ENCODE data around the gene HES3. TPM values are rescaled to one million over a fixed set of nuclear protein-coding genes. Genes with fewer than 3 reads are reported as not detected.

HES3 gene
- total RNA-seq, 1 experiment from 2014 or later, result not detected

- peak; percentile 93 for DNase-seq (ENCODE audit: low read depth, low spot score)
- RAD21 ChIA-PET (ENCODE audit: low non-redundant PET in 1 of 2, low total read pairs in 2 of 2, uncharacterized antibody in 2 of 2, unreplicated experiment in 2 of 2), result no interaction called here
- H3K4me2 ChIP-seq (ENCODE audit: low read length), result peak overlapping the region; percentile 80
- intact Hi-C loops (cut with micrococcal nuclease), result no loop called here
- no peaks in the 10 kb centered on the region for H3K9me2 ChIP-seq (ENCODE audit: insufficient read depth)
- peak overlapping the region; percentile 12 to 34; a peak in 2 of 4 replicates for H3K4me3 ChIP-seq (replicated peaks in 1 of 2; ENCODE audit: low read depth in 1 of 2, low read length in 2 of 2)
- no peaks in the 10 kb centered on the region; the same call in 1 of the 2 replicates for H4K20me1 ChIP-seq (ENCODE audit: insufficient read depth)
- H3K27me3 ChIP-seq (ENCODE audit: insufficient read depth, low read length), result no peaks in the 10 kb centered on the region
- CTCF ChIA-PET, result interaction anchor here (0.8 to 6.5 kb wide), 2 partner anchors 15 to 18 kb away, joined by 3 to 44 read pairs; partner anchors contain the start of gene RNF207
- peak; percentile 87 for ATAC-seq
- peak overlapping the region; percentile 89 for H3K27ac ChIP-seq (ENCODE audit: low read depth, low read length)
- POLR2A ChIA-PET, result interaction anchor here (0.6 to 1.6 kb wide), 5 partner anchors 11 to 20 kb away, joined by 3 to 11 read pairs (median 4); partner anchors contain the start of gene RNF207
- no peak overlapping the region for H2AFZ ChIP-seq (ENCODE audit: low read depth, low read length, poor library complexity, severe bottlenecking)
- H3K36me3 ChIP-seq (ENCODE audit: control insufficient read depth in 1 of 2, insufficient read depth in 2 of 2, low read length in 2 of 2), result peaks cover 4 to 40% of the 10 kb centered on the region in 2 experiments; a peak in 2 of 4 replicates
- H3K9me3 ChIP-seq (ENCODE audit: control insufficient read depth in 1 of 2, insufficient read depth in 1 of 2, low read depth in 1 of 2, low read length in 2 of 2), result no peaks in the 10 kb centered on the region
- peaks cover 28% of the 10 kb centered on the region; the same call in 1 of the 2 replicates for H3K79me2 ChIP-seq (ENCODE audit: insufficient read depth, low read length)
- peak overlapping the region; percentile 67 for H3K9ac ChIP-seq (ENCODE audit: low read length)
- peaks cover 66 to 74% of the 10 kb centered on the region in 2 experiments for H3K4me1 ChIP-seq (ENCODE audit: control insufficient read depth in 1 of 2, insufficient read depth in 2 of 2, low read length in 2 of 2)
- BruUV-seq (replicated peaks), result no TSS peak
- TF ChIP-seq REST (IDR thresholded peaks at IDR 0.05; ENCODE audit: low read depth), result no peak
- TF ChIP-seq RAD21 (IDR thresholded peaks at IDR 0.05; ENCODE audit: low read depth), result peak; percentile 46; the same call in 1 of the 2 replicates
- peak; percentile 88 for TF ChIP-seq POLR2AphosphoS5 (IDR thresholded peaks at IDR 0.05; ENCODE audit: low read depth, low read length)
- TF ChIP-seq SIN3A (IDR thresholded peaks at IDR 0.05; ENCODE audit: low read depth), result peak; percentile 98
- no peak for TF ChIP-seq ELF1 (IDR thresholded peaks at IDR 0.05; ENCODE audit: borderline replicate concordance, low read depth)
- TF ChIP-seq JUND (IDR thresholded peaks at IDR 0.05), result peak; percentile 97
- TF ChIP-seq ZBTB33 (IDR thresholded peaks at IDR 0.05; ENCODE audit: extremely low read depth, insufficient replicate concordance, low read length), result peak; percentile 62
- TF ChIP-seq CEBPB (IDR thresholded peaks at IDR 0.05; ENCODE audit: low read depth), result peak; percentile 83
- TF ChIP-seq YY1 (IDR thresholded peaks at IDR 0.05; ENCODE audit: extremely low read depth, insufficient replicate concordance, low read depth, low read length), result peak; percentile 70
- TF ChIP-seq ZNF274 (IDR thresholded peaks at IDR 0.05; ENCODE audit: low read depth, low read length), result no peak
- peak; percentile 99 for TF ChIP-seq CBX3 (IDR thresholded peaks at IDR 0.05; ENCODE audit: low read depth)
- peak; percentile 95 for TF ChIP-seq MAX (IDR thresholded peaks at IDR 0.05)
- 0 out of 2 replicates have a peak, but pooled peaks have one; percentile 18 for TF ChIP-seq SRF (IDR thresholded peaks at IDR 0.05; ENCODE audit: low read depth)
- TF ChIP-seq EZH2phosphoT487 (IDR thresholded peaks at IDR 0.05; ENCODE audit: borderline replicate concordance), result no peak
- TF ChIP-seq SP1 (IDR thresholded peaks at IDR 0.05; ENCODE audit: low read depth), result peak; percentile 100
- no peak for TF ChIP-seq ZFX (IDR thresholded peaks at IDR 0.05)
- no peak for TF ChIP-seq ATF3 (IDR thresholded peaks at IDR 0.05)
- no peak for TF ChIP-seq EZH2 (IDR thresholded peaks at IDR 0.05)
- TF ChIP-seq TCF7L2 (IDR thresholded peaks at IDR 0.05; ENCODE audit: borderline replicate concordance, extremely low read depth, insufficient read depth, insufficient read length), result no peak
- peak; percentile 96 for TF ChIP-seq EGR1 (IDR thresholded peaks at IDR 0.05; ENCODE audit: low read depth)
These were observed 23.7 kb upstream of the HES3 start for GRCh38 chr1:6220236-6220635.
